H9 (cell line): ENCODE results near the gene UTP25. TPM values are rescaled to one million over a fixed set of nuclear protein-coding genes. Genes with fewer than 3 reads are reported as not detected.

Experiments used
- DNase-seq: peaks from one replicate; pipeline ENCODE4 v3.0.0-alpha.2; 2017
- H2AFZ ChIP-seq: one replicate; pipeline ENCODE4 v1.6.1; 2013; ENCODE audit warnings: mild to moderate bottlenecking, low read length, control low read depth, moderate library complexity
- H2AK5ac ChIP-seq: 2 replicates; pipeline ENCODE4 v1.6.1; 2013; ENCODE audit warnings: low read length, control low read depth, mixed read lengths; ENCODE audit not compliant: insufficient read length
- H2BK120ac ChIP-seq: one replicate; pipeline ENCODE4 v1.6.1; 2013; ENCODE audit warnings: low read depth, mild to moderate bottlenecking, low read length, control low read depth, inconsistent platforms; ENCODE audit not compliant: poor library complexity, severe bottlenecking
- H2BK12ac ChIP-seq: 2 replicates; pipeline ENCODE4 v1.6.1; 2013; ENCODE audit warnings: low read length, control low read depth, mixed read lengths, low read depth; ENCODE audit not compliant: insufficient read length
- H2BK15ac ChIP-seq: 2 replicates; pipeline ENCODE4 v1.6.1; 2013; ENCODE audit warnings: low read depth, low read length, control low read depth
- H2BK20ac ChIP-seq: one replicate; pipeline ENCODE4 v1.6.1; 2013; ENCODE audit warnings: low read depth, mild to moderate bottlenecking, low read length, control low read depth, inconsistent platforms; ENCODE audit not compliant: poor library complexity, severe bottlenecking
- H2BK5ac ChIP-seq: 2 replicates; pipeline ENCODE4 v1.6.1; 2013; ENCODE audit warnings: low read length, control low read depth, mixed read lengths; ENCODE audit not compliant: insufficient read length
- H3K14ac ChIP-seq: 2 replicates; pipeline ENCODE4 v1.6.1; 2013; ENCODE audit warnings: low read length, control low read depth; ENCODE audit not compliant: insufficient read depth
- H3K18ac ChIP-seq: 2 replicates; pipeline ENCODE4 v1.6.1; 2013; ENCODE audit warnings: low read depth, mild to moderate bottlenecking, mixed read lengths, low read length, control low read depth; ENCODE audit not compliant: insufficient read length
- H3K23ac ChIP-seq: 2 replicates; pipeline ENCODE4 v1.6.1; 2013; ENCODE audit warnings: low read length, control low read depth, mixed read lengths, low read depth; ENCODE audit not compliant: insufficient read length
- H3K23me2 ChIP-seq: 2 replicates; pipeline ENCODE4 v1.6.1; 2013; ENCODE audit warnings: low read depth, mild to moderate bottlenecking, mixed read lengths, low read length, control low read depth; ENCODE audit not compliant: insufficient read length, poor library complexity, severe bottlenecking
- H3K27ac ChIP-seq: 2 replicates; pipeline ENCODE4 v1.5.1; 2013; ENCODE audit warnings: low read length, control low read depth, mixed read lengths, low read depth; ENCODE audit not compliant: insufficient read length
- H3K27me3 ChIP-seq: 2 replicates; pipeline ENCODE4 v1.6.1; 2013; ENCODE audit warnings: low read length, control low read depth, inconsistent platforms; ENCODE audit not compliant: insufficient read depth
- H3K4ac ChIP-seq: 2 replicates; pipeline ENCODE4 v1.6.1; 2013; ENCODE audit warnings: low read depth, mild to moderate bottlenecking, control low read depth, inconsistent platforms, low read length, moderate library complexity
- H3K4me1 ChIP-seq: 2 replicates; pipeline ENCODE4 v1.6.1; 2013; ENCODE audit warnings: low read length, control low read depth, inconsistent platforms; ENCODE audit not compliant: insufficient read depth
- H3K4me2 ChIP-seq: 2 replicates; pipeline ENCODE4 v1.6.1; 2013; ENCODE audit warnings: low read length, control low read depth, mixed read lengths; ENCODE audit not compliant: insufficient read length, insufficient read depth
- H3K56ac ChIP-seq: 2 replicates; pipeline ENCODE4 v1.6.1; 2013; ENCODE audit warnings: low read depth, mild to moderate bottlenecking, mixed read lengths, low read length, control low read depth; ENCODE audit not compliant: insufficient read length
- H3K79me1 ChIP-seq: 2 replicates; pipeline ENCODE4 v1.6.1; 2013; ENCODE audit warnings: low read depth, mild to moderate bottlenecking, moderate library complexity, low read length, control low read depth, inconsistent platforms; ENCODE audit not compliant: insufficient read depth, poor library complexity, severe bottlenecking
- H3K79me2 ChIP-seq: 2 replicates; pipeline ENCODE4 v1.6.1; 2013; ENCODE audit warnings: low read length, control low read depth, inconsistent platforms; ENCODE audit not compliant: insufficient read depth
- H3K9ac ChIP-seq: 2 replicates; pipeline ENCODE4 v1.6.1; 2013; ENCODE audit warnings: low read length, control low read depth, mixed read lengths; ENCODE audit not compliant: insufficient read length; ENCODE audit errors: extremely low read depth
- H3K9me3 ChIP-seq: one replicate; pipeline ENCODE4 v1.6.1; 2013; ENCODE audit warnings: low read depth, low read length, inconsistent platforms; ENCODE audit not compliant: control insufficient read depth
- H3T11ph ChIP-seq: one replicate; pipeline ENCODE4 v1.6.1; 2013; ENCODE audit warnings: mild to moderate bottlenecking, low read length, control low read depth, inconsistent platforms
- H4K20me1 ChIP-seq: one replicate; pipeline ENCODE4 v1.6.1; 2013; ENCODE audit not compliant: control insufficient read depth, insufficient read length, insufficient read depth
- H4K5ac ChIP-seq: 2 replicates; pipeline ENCODE4 v1.6.1; 2013; ENCODE audit warnings: low read depth, mild to moderate bottlenecking, mixed read lengths, low read length, control low read depth; ENCODE audit not compliant: insufficient read length
- H4K8ac ChIP-seq: replicated peaks from 2 replicates; pipeline ENCODE4 v1.6.1; 2013; ENCODE audit warnings: low read length, control low read depth, mixed read lengths, low read depth; ENCODE audit not compliant: insufficient read length
- H4K91ac ChIP-seq: 2 replicates; pipeline ENCODE4 v1.6.1; 2013; ENCODE audit warnings: low read depth, mild to moderate bottlenecking, moderate library complexity, mixed read lengths, low read length, control low read depth; ENCODE audit not compliant: insufficient read length
- H3K27ac Mint-ChIP-seq, 3 experiments: 2 replicates in 2 of 3; 3 replicates in 1 of 3; pipeline ENCODE4 v1.8.0; 2020 to 2021; ENCODE audit warnings: mixed read lengths in 3 of 3, mild to moderate bottlenecking in 1 of 3, moderate library complexity in 1 of 3
- H3K27me3 Mint-ChIP-seq: 2 replicates; pipeline ENCODE4 v1.8.0; 2021; ENCODE audit warnings: low read depth, mild to moderate bottlenecking, moderate library complexity, mixed read lengths
- H3K36me3 Mint-ChIP-seq, 3 experiments: 2 replicates in 2 of 3; 3 replicates in 1 of 3; pipeline ENCODE4 v1.8.0; 2020 to 2021; ENCODE audit warnings: low read depth in 3 of 3, mixed read lengths in 3 of 3; ENCODE audit not compliant: insufficient read depth in 1 of 3
- H3K4me1 Mint-ChIP-seq, 2 experiments: 2 replicates each; pipeline ENCODE4 v1.8.0; 2020; ENCODE audit warnings: mixed read lengths in 2 of 2
- H3K4me3 Mint-ChIP-seq, 2 experiments: 2 replicates in 1 of 2; 3 replicates in 1 of 2; pipeline ENCODE4 v1.8.0; 2020 to 2021; ENCODE audit warnings: mild to moderate bottlenecking in 2 of 2, mixed read lengths in 2 of 2, moderate library complexity in 1 of 2
- H3K9me3 Mint-ChIP-seq, 2 experiments: 2 replicates in 1 of 2; 3 replicates in 1 of 2; pipeline ENCODE4 v1.8.0; 2020; ENCODE audit warnings: mild to moderate bottlenecking in 2 of 2, mixed read lengths in 2 of 2, moderate library complexity in 1 of 2
- CTCF ChIP-seq: fragments of 200-600 bp; sonication (generic); conservative IDR thresholded peaks from 3 replicates; pipeline ENCODE4 v1.8.0; 2021; ENCODE audit warnings: antibody characterized with exemption, mild to moderate bottlenecking
- WGBS: extraction: QIAGEN DNeasy Blood & Tissue Kit; methylation state at CpG from one replicate; pipeline ENCODE4 v1.1.7; 2013; ENCODE audit warnings: missing lambda C conversion rate, low lambda C conversion rate, mixed read lengths; ENCODE audit not compliant: insufficient read length; ENCODE audit errors: extremely low coverage; 5-methylcytosine and 5-hydroxymethylcytosine counted together
- total RNA-seq: library from RNA; stranded (reverse); gene quantifications from 2 replicates; pipeline ENCODE4 v1.2.1, GENCODE V29; 2021

Gene UTP25
- total RNA-seq, 1 experiment from 2014 or later, result 12.9 TPM

- no peak overlapping the region for H2BK12ac ChIP-seq
- H2AK5ac ChIP-seq, result no peak overlapping the region
- no peak for DNase-seq
- no peak overlapping the region for H4K5ac ChIP-seq
- no peaks in the 10 kb centered on the region for H3K27me3 ChIP-seq
- Mint-ChIP-seq H3K36me3 (peaks cover 18 to 94% (median 73%) of the 10 kb centered on the region in 3 experiments; a peak in 6 of 7 replicates), H3K9me3 (no peaks in the 10 kb centered on the region), H3K27ac (no peak overlapping the region), H3K27me3 (no peaks in the 10 kb centered on the region), H3K4me3 (no peak overlapping the region), H3K4me1 (no peaks in the 10 kb centered on the region)
- no peak overlapping the region for H3K56ac ChIP-seq
- no peak for TF ChIP-seq CTCF
- no peak overlapping the region for H4K8ac ChIP-seq
- no peak overlapping the region for H2AFZ ChIP-seq
- no peak overlapping the region for H3K4me2 ChIP-seq
- H3K4ac ChIP-seq, result no peak overlapping the region
- no peaks in the 10 kb centered on the region for H3K79me2 ChIP-seq
- H3K27ac ChIP-seq, result no peak overlapping the region
- no peak overlapping the region for H2BK120ac ChIP-seq
- no peaks in the 10 kb centered on the region for H4K20me1 ChIP-seq
- H3K79me1 ChIP-seq, result no peaks in the 10 kb centered on the region
- no peaks in the 10 kb centered on the region for H3K4me1 ChIP-seq
- H3K14ac ChIP-seq, result no peak overlapping the region
- no peak overlapping the region for H3K23ac ChIP-seq
- no peak overlapping the region for H2BK20ac ChIP-seq
- H3K18ac ChIP-seq, result no peak overlapping the region
- H3K9me3 ChIP-seq, result no peaks in the 10 kb centered on the region
- WGBS, result no CpG with 5 or more reads among the region's 5 CpGs
- H3K9ac ChIP-seq, result no peak overlapping the region
- no peak overlapping the region for H4K91ac ChIP-seq
- no peak overlapping the region for H2BK15ac ChIP-seq
- H2BK5ac ChIP-seq, result no peak overlapping the region
- no peak overlapping the region for H3T11ph ChIP-seq
- no peaks in the 10 kb centered on the region for H3K23me2 ChIP-seq
These were observed 12.2 kb downstream of the UTP25 start for GRCh38 chr1:209839875-209840546.
